Measurements from ENCODE around the gene GCLC.
"Not testable (repeated sequence)": the region's sequence is repeated elsewhere in the genome, so short reads cannot be mapped to it uniquely, and the experiment has no call there.

GCLC gene

GRCh38 chr6:53484476-53485280 is 60.2 kb downstream of the GCLC start:
- no peak overlapping the region for H3K27ac ChIP-seq (ENCODE audit: low read depth, low read length)
- no peaks in the 10 kb centered on the region for H3K27me3 ChIP-seq (ENCODE audit: control insufficient read depth in 1 of 2, insufficient read depth in 2 of 2, low read length in 2 of 2)
- no peak overlapping the region for H3K9ac ChIP-seq (ENCODE audit: low read length)

DNA sequence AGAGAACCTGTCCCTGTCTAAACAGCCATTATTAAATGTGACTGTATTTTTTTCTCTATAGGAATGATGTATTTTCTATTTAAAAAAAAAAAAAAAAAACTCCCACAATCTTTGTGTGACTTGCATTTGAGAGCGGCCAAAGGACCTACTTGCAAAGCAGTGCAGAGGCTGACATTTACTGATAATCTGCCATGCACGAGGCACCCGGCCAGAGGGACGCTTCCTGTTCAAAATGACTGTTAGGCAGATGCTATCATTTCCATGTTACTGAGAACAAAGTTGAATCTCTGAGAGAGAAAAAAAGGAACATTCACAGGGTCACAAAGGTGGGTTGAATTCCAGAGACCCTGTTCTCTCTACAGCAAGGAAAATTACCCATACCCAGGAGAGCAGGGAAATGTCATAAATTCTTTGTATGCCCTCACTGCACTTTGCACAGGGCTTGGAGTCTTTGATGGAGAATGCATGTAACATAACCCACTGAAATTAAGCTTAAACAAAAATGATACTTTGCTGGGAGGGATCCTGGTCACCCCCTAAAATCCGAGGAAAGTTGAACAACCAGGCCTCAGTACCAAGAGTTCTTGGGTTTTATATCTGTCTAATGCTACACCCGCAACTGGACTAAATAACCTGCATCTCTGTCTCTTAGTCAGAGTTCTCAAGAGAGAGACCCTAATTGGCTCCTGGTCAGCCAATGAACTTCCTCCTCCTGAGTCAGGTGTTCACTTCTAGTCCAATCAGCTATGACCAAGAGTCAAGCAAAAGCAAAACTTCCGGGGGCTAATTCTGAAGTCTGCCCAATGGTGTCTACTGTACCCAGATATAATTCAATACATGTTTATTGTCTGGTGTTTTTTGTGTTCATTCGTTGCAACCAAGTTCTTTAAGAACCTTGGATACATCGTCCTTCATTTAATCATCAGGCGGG is 61.2 kb downstream of the GCLC start:
- no peak overlapping the region for H3K27ac ChIP-seq (ENCODE audit: low read depth, low read length)
- no peaks in the 10 kb centered on the region for H3K4me1 ChIP-seq (ENCODE audit: insufficient read depth, low read length)
- no peaks in the 10 kb centered on the region for H3K36me3 ChIP-seq (ENCODE audit: insufficient read depth, low read length)
- no peak overlapping the region for H3K9ac ChIP-seq (ENCODE audit: low read length)
- H3K9me3 ChIP-seq (ENCODE audit: low read length) = no peaks in the 10 kb centered on the region
- no peak overlapping the region for H3K4me3 ChIP-seq (ENCODE audit: low read depth in 1 of 2, low read length in 2 of 2)
- H3K27me3 ChIP-seq (ENCODE audit: control insufficient read depth in 1 of 2, insufficient read depth in 2 of 2, low read length in 2 of 2) = no peaks in the 10 kb centered on the region

More at GRCh38 chr6:53484476-53485280, 60.2 kb downstream of the GCLC start:
- no peaks in the 10 kb centered on the region for H3K9me3 ChIP-seq (ENCODE audit: low read length)
- H3K36me3 ChIP-seq (ENCODE audit: insufficient read depth, low read length) = no peaks in the 10 kb centered on the region
- H3K4me3 ChIP-seq (ENCODE audit: low read depth in 1 of 2, low read length in 2 of 2) = no peak overlapping the region
- H3K4me1 ChIP-seq (ENCODE audit: insufficient read depth, low read length) = no peaks in the 10 kb centered on the region

DNA sequence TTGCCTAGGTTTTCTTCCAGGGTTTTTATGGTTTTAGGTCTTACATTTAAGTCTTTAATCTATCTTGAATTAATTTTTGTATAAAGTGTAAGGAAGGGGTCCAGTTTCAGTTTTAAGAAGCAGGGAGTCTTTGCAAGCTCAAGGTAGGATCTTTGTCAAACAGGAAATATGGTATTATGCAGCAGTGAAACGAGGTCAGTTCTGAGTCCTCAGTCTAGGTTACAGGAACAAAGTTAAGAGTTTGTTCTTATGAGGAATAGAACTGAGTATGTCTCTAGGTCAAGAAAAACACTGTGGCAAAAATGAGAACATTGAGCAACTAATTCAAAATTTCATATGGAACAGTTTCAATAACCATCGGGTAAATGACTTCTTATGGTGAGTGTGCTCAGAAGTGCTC is 63.6 kb downstream of the GCLC start:
- Histone ChIP-seq H3K27ac (ENCODE audit: low read depth, low read length) (no peak overlapping the region), H3K4me3 (ENCODE audit: low read depth in 1 of 2, low read length in 2 of 2) (no peak overlapping the region), H3K27me3 (ENCODE audit: control insufficient read depth in 1 of 2, insufficient read depth in 2 of 2, low read length in 2 of 2) (no peaks in the 10 kb centered on the region), H3K9me3 (ENCODE audit: low read length) (no peaks in the 10 kb centered on the region), H3K4me1 (ENCODE audit: insufficient read depth, low read length) (no peaks in the 10 kb centered on the region), H3K36me3 (ENCODE audit: insufficient read depth, low read length) (no peaks in the 10 kb centered on the region), H3K9ac (ENCODE audit: low read length) (no peak overlapping the region)

- not testable (repeated sequence) for H3K4me1 ChIP-seq (ENCODE audit: insufficient read depth, low read length); H3K27me3 ChIP-seq (ENCODE audit: control insufficient read depth in 1 of 2, insufficient read depth in 2 of 2, low read length in 2 of 2); H3K4me3 ChIP-seq (ENCODE audit: low read depth in 1 of 2, low read length in 2 of 2); H3K9me3 ChIP-seq (ENCODE audit: low read length); H3K36me3 ChIP-seq (ENCODE audit: insufficient read depth, low read length); H3K9ac ChIP-seq (ENCODE audit: low read length); H3K27ac ChIP-seq (ENCODE audit: low read depth, low read length)
These were observed 64.1 kb downstream of the GCLC start for GRCh38 chr6:53480774-53481173.

GRCh38 chr6:53479871-53480270 is 65.0 kb downstream of the GCLC start:
- Histone ChIP-seq H3K4me1 (ENCODE audit: insufficient read depth, low read length) (no peaks in the 10 kb centered on the region), H3K9me3 (ENCODE audit: low read length) (no peaks in the 10 kb centered on the region), H3K36me3 (ENCODE audit: insufficient read depth, low read length) (no peaks in the 10 kb centered on the region), H3K4me3 (ENCODE audit: low read depth in 1 of 2, low read length in 2 of 2) (no peak overlapping the region), H3K27ac (ENCODE audit: low read depth, low read length) (no peak overlapping the region), H3K9ac (ENCODE audit: low read length) (no peak overlapping the region), H3K27me3 (ENCODE audit: control insufficient read depth in 1 of 2, insufficient read depth in 2 of 2, low read length in 2 of 2) (no peaks in the 10 kb centered on the region)

- Histone ChIP-seq H3K4me1 (ENCODE audit: insufficient read depth, low read length) (no peaks in the 10 kb centered on the region), H3K9ac (ENCODE audit: low read length) (no peak overlapping the region), H3K9me3 (ENCODE audit: low read length) (no peaks in the 10 kb centered on the region), H3K4me3 (ENCODE audit: low read depth in 1 of 2, low read length in 2 of 2) (no peak overlapping the region), H3K36me3 (ENCODE audit: insufficient read depth, low read length) (no peaks in the 10 kb centered on the region), H3K27ac (ENCODE audit: low read depth, low read length) (no peak overlapping the region), H3K27me3 (ENCODE audit: control insufficient read depth in 1 of 2, insufficient read depth in 2 of 2, low read length in 2 of 2) (no peaks in the 10 kb centered on the region)
These were observed 67.9 kb downstream of the GCLC start for GRCh38 chr6:53476964-53477363.

DNA sequence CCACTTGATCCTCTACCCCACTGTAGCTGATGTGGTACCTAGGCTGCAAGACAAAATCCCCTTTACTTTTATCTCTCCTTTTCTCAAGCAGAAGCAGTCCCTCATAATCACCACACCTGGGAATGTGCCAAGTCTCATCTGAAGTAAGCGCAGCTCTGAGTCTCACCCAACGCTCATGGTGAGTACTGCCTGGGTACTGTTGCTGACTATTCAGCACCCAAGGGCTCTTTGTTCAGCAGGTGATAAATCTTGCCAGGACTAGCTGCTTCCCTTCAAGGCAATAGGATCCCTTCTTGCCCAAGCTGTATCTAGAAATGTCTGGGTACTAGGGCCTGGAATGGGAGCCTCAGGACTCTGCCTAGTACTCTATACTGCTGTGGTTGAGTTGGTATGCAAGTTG is 70.9 kb downstream of the GCLC start:
- no peak overlapping the region for H3K4me3 ChIP-seq (ENCODE audit: low read depth in 1 of 2, low read length in 2 of 2)
- H3K36me3 ChIP-seq (ENCODE audit: insufficient read depth, low read length) = no peaks in the 10 kb centered on the region
- H3K27me3 ChIP-seq (ENCODE audit: control insufficient read depth in 1 of 2, insufficient read depth in 2 of 2, low read length in 2 of 2) = no peaks in the 10 kb centered on the region
- no peak overlapping the region for H3K27ac ChIP-seq (ENCODE audit: low read depth, low read length)
- H3K9ac ChIP-seq (ENCODE audit: low read length) = no peak overlapping the region
- no peaks in the 10 kb centered on the region for H3K4me1 ChIP-seq (ENCODE audit: insufficient read depth, low read length)
- H3K9me3 ChIP-seq (ENCODE audit: low read length) = no peaks in the 10 kb centered on the region

DNA sequence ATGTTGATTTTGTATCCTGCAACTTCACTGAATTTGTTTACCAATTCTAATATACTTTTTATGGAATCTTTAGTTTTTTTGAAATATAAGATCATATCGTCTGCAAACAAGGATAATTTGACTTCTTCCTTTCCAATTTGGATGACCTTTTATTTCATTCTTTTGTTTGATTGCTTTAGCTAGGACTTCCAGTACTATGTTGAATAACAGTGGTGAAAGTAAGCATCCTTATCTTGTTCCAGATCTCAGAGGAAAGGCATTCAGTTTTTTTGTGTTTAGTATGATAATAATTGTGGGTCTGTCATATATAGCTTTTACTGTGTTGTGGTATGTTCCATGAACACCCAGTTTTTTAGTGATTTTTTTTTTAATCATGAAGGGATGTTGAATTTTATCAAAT is 75.7 kb downstream of the GCLC start:
- H3K27ac ChIP-seq (ENCODE audit: low read depth, low read length) = no peak overlapping the region
- H3K9me3 ChIP-seq (ENCODE audit: low read length) = no peaks in the 10 kb centered on the region
- no peak overlapping the region for H3K4me3 ChIP-seq (ENCODE audit: low read depth in 1 of 2, low read length in 2 of 2)
- no peaks in the 10 kb centered on the region for H3K27me3 ChIP-seq (ENCODE audit: control insufficient read depth in 1 of 2, insufficient read depth in 2 of 2, low read length in 2 of 2)
- H3K4me1 ChIP-seq (ENCODE audit: insufficient read depth, low read length) = no peaks in the 10 kb centered on the region
- no peaks in the 10 kb centered on the region for H3K36me3 ChIP-seq (ENCODE audit: insufficient read depth, low read length)
- H3K9ac ChIP-seq (ENCODE audit: low read length) = no peak overlapping the region

GRCh38 chr6:53466257-53466656 is 78.6 kb downstream of the GCLC start:
- no peaks in the 10 kb centered on the region for H3K36me3 ChIP-seq (ENCODE audit: insufficient read depth, low read length)
- H3K9me3 ChIP-seq (ENCODE audit: low read length) = no peaks in the 10 kb centered on the region
- H3K9ac ChIP-seq (ENCODE audit: low read length) = no peak overlapping the region
- H3K27me3 ChIP-seq (ENCODE audit: control insufficient read depth in 1 of 2, insufficient read depth in 2 of 2, low read length in 2 of 2) = no peaks in the 10 kb centered on the region
- no peaks in the 10 kb centered on the region for H3K4me1 ChIP-seq (ENCODE audit: insufficient read depth, low read length)
- no peak overlapping the region for H3K4me3 ChIP-seq (ENCODE audit: low read depth in 1 of 2, low read length in 2 of 2)
- H3K27ac ChIP-seq (ENCODE audit: low read depth, low read length) = no peak overlapping the region

DNA sequence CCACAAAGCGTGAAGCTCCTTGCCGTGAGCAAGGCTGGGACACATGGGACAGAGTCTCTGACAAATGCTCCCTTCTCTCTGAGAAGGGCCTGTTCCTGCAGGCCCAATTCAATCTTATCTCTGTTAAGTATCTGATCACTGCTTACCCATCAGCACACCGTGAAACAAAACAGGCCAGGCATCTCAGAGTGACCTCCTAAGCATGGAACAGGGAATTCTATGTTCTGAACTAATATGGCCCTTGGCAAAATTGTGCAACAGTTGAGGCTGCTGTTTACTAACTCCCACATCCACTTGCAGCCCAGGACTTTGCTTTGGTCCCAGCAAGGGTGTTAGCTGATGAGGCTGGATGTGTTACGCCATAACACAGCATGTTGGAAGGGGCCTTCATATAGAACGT is 79.2 kb downstream of the GCLC start:
- H3K9me3 ChIP-seq (ENCODE audit: low read length) = no peaks in the 10 kb centered on the region
- no peak overlapping the region for H3K4me3 ChIP-seq (ENCODE audit: low read depth in 1 of 2, low read length in 2 of 2)
- no peak overlapping the region for H3K27ac ChIP-seq (ENCODE audit: low read depth, low read length)

DNA sequence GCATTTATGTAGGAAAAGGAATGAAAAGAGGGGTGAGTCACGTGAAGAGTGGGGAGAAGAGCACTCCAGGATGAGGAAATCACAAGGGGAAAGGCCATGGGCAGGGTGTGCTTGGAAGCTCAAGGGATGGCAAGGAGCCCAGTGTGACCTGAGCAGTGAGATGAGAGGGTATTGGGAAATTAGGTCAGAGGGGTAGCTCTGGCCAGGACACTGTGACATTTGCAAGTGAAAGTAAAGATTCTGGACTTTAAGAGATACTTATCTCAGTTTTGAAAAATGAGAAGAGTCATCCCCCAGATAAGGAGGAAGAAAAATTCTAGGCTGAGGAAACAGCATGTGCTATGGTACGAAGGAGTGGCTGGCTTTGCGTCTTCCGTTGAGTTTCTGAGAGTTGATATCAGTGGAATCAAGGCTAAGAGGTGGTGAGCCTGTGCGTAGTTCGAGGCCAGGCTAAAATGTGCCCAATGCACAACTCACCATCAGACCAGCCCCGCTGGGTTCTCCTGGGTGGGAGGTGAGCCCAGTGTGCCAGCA is 79.9 kb downstream of the GCLC start:
- no peaks in the 10 kb centered on the region for H3K27me3 ChIP-seq (ENCODE audit: control insufficient read depth in 1 of 2, insufficient read depth in 2 of 2, low read length in 2 of 2)
- no peak overlapping the region for H3K9ac ChIP-seq (ENCODE audit: low read length)
- H3K27ac ChIP-seq (ENCODE audit: low read depth, low read length) = no peak overlapping the region
- no peaks in the 10 kb centered on the region for H3K36me3 ChIP-seq (ENCODE audit: insufficient read depth, low read length)
- no peaks in the 10 kb centered on the region for H3K4me1 ChIP-seq (ENCODE audit: insufficient read depth, low read length)
- no peak overlapping the region for H3K4me3 ChIP-seq (ENCODE audit: low read depth in 1 of 2, low read length in 2 of 2)
- H3K9me3 ChIP-seq (ENCODE audit: low read length) = no peaks in the 10 kb centered on the region

More for the DNA sequence above, 79.2 kb downstream of the GCLC start:
- Histone ChIP-seq H3K36me3 (ENCODE audit: insufficient read depth, low read length) (no peaks in the 10 kb centered on the region), H3K9ac (ENCODE audit: low read length) (no peak overlapping the region), H3K4me1 (ENCODE audit: insufficient read depth, low read length) (no peaks in the 10 kb centered on the region), H3K27me3 (ENCODE audit: control insufficient read depth in 1 of 2, insufficient read depth in 2 of 2, low read length in 2 of 2) (no peaks in the 10 kb centered on the region)
